NB4 (cell line): ENCODE results near the gene MPO.

Experiments used
- DNase-seq: peaks from one replicate; pipeline ENCODE4 v3.0.0; 2010; ENCODE audit warnings: low read depth
- H3K4me3 ChIP-seq: one replicate; pipeline ENCODE4 v1.5.1; 2011; ENCODE audit warnings: mild to moderate bottlenecking, low read depth, low read length, moderate library complexity
- MYC ChIP-seq: IDR thresholded peaks from 2 replicates; pipeline ENCODE4 v1.6.1; 2011; ENCODE audit warnings: low read depth, low read length
- POLR2A ChIP-seq: IDR thresholded peaks from 2 replicates; pipeline ENCODE4 v1.6.1; 2011; ENCODE audit warnings: mild to moderate bottlenecking; ENCODE audit not compliant: insufficient read length; ENCODE audit errors: extremely low read depth
- TF ChIP-seq, protein P1 (sequence below): IDR thresholded peaks from 2 replicates; pipeline ENCODE4 v1.6.1; 2011; ENCODE audit warnings: low read depth, low read length
- TF ChIP-seq, protein P2 (sequence below): IDR thresholded peaks from one replicate; pipeline ENCODE4 v1.5.1; 2012; ENCODE audit warnings: low read depth, low read length

Gene MPO

DNA sequence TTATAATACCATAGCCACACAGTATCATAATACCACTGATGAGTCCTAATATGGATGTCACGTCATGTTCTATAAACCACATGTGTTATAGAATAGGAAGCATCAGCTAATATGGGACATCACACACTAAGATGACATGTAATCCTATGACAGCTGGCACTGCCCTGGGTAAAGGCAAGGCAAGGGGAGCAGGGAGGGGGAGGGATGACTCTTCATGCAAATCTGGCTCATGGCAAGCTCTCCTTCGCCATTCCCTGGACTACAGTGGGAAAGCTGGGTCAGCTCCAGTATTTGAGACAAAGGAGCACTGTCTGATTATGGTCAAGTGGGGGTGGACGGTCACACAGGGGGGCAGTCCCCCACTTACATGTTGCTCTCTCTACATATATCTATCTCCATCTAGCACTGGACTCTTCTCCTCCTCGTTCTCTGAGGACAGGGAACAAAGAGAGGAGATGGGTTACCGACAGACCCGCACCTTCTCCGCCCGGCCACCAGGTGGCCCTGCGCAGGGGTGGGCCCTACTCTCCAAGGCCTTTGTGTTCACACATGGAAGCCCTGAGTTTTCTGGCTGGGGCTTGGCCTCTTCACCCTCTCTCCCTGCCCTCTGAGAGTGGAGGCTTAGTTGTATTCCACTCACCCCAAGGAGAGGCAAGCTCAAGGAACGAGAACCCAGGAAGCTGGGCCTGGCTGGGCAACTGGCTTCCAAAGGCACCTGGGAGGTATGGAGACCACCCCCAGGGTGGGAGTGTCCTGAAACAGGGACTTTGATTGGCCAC, 23.4 kb upstream of the MPO start:
- DNase-seq: peak; percentile 81
- no peak overlapping the region for H3K4me3 ChIP-seq
- no peak for TF ChIP-seq POLR2A
- no peak for TF ChIP-seq MYC
- TF ChIP-seq, protein P1, sequence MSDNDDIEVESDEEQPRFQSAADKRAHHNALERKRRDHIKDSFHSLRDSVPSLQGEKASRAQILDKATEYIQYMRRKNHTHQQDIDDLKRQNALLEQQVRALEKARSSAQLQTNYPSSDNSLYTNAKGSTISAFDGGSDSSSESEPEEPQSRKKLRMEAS: no peak
- TF ChIP-seq, protein P2, sequence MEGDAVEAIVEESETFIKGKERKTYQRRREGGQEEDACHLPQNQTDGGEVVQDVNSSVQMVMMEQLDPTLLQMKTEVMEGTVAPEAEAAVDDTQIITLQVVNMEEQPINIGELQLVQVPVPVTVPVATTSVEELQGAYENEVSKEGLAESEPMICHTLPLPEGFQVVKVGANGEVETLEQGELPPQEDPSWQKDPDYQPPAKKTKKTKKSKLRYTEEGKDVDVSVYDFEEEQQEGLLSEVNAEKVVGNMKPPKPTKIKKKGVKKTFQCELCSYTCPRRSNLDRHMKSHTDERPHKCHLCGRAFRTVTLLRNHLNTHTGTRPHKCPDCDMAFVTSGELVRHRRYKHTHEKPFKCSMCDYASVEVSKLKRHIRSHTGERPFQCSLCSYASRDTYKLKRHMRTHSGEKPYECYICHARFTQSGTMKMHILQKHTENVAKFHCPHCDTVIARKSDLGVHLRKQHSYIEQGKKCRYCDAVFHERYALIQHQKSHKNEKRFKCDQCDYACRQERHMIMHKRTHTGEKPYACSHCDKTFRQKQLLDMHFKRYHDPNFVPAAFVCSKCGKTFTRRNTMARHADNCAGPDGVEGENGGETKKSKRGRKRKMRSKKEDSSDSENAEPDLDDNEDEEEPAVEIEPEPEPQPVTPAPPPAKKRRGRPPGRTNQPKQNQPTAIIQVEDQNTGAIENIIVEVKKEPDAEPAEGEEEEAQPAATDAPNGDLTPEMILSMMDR: peak; percentile 88

DNA sequence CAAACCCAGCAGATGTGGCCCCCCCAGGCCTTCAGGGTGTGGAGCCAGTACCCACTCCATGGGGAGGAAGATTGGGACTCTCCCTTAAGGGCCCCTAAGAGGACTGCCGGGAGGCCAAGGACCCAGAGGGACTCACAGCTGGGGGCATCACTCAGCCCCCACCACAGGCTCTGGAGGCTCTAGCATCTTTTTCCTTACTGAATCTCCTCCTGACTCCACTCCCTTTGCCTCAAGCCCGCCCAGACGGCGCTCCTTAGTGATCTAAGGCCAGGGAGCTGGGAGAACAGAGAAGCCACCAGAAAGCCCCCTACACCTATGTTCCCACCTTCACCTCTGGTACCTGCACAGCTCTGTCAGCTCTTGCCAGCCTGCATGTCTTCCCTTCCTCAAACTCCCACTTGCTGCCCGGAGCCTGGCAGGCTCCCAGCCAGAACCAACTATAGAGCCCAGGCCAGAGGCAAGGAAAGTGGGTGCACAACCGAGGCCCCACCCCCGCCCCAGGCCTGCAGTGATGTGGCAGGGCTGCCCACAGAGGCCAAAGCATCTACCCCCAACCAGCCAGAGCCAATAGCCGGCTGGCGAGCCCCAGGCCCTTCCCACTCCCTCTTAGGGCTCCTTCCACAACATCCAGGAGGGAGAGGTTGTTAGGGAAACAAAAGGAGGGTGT, 22.3 kb upstream of the MPO start:
- peak; percentile 37 for DNase-seq
- no peak overlapping the region for H3K4me3 ChIP-seq

DNA sequence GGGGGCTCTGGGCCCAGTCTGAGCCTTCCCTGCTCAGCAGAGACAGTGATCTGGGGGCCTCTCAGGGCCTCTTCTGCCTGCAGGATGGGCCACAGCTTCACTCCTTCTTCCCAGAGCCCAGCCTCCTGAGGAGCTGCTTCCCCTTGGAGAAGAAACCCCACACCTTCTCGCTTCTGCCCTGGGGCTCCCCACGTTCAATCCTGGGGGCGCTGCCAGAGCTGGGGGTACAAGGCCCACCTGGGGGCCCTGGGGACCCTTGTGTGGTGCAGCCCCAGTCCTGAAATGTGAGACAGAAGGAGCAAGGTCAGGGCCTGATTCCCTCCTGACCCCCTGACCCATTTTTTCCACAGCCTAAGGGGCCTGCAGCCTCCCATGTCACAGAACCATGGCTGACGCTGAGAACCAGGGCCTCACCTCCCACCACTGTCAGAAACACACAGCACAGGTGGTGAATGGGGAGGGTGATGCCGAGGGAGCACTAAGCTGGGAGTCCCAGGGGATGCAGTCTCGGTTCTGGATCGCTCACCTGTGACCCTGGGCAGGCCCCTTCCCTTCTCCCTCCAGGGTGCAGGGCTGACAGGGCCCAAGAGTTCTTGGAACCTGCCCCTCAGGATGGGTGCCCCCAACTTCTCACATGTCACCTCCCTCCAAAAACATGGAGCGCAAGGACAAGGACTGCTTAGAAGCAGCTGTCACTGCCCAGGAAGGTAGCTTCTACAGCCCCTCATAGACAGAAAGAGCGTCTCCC, 21.6 kb upstream of the MPO start:
- TF ChIP-seq, protein P1: no peak
- TF ChIP-seq, protein P2: no peak
- TF ChIP-seq POLR2A: no peak
- no peak for TF ChIP-seq MYC
- no peak overlapping the region for H3K4me3 ChIP-seq
- no peak for DNase-seq

More for the DNA sequence above, 22.3 kb upstream of the MPO start:
- TF ChIP-seq, protein P1: no peak
- TF ChIP-seq MYC: no peak

DNA sequence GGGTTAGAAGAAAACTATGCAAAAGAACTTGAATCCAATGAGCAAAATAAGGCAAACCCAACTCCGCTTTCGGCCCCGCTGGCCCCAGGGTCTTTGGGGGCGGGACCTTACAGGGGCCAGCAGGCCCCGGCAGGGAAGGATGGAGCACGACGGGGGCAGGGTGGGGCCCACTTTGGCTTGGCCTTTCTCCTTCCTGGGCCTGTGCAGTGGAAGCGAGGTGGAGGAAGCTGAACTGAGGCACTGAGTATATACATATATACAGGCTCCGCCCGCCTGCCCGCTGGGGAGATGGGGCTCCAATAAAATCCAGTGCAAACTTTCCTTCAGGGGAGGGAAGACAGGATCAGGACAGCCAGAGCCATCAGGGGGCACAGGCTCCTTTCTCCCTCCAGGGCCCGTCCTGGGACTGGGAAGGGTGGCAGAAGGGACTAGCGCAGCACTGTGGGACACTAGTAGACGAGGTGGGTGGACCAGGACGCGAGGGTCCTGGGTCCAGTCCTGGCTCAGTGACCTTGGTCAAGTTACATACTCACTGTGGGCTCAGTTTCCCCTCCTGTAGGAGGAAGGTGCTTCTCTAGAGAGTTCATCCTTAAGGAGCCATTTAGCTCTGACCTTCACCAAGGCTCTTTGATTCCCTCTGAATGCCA, 20.9 kb upstream of the MPO start:
- TF ChIP-seq, protein P1: no peak
- TF ChIP-seq, protein P2: no peak
- TF ChIP-seq POLR2A: no peak
- no peak for DNase-seq
- no peak overlapping the region for H3K4me3 ChIP-seq

DNA sequence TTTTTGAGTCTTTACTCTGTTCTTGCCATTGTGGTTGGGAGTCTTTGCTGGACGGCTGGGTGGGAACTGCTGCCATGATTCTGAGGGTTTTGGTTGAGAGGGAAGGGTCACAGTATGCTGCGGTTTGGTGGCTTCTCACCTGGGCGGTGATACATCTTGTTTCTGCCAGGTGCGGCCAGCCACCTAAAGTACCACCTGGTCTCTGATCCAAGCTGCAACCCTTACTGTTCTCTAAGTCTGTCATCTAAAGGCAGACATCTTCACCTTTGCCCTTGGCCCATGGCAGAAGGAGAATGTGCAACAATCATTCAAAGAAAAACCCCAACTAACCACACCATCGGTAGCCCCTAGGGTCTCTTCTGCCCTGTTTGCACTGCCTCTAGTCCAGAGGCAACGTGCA, 19.6 kb upstream of the MPO start:
- DNase-seq: no peak
- TF ChIP-seq POLR2A (no peak), MYC (no peak)
- TF ChIP-seq, protein P2: no peak
- TF ChIP-seq, protein P1: no peak
- H3K4me3 ChIP-seq: no peak overlapping the region
